OCI-LY3 (cell line): ENCODE data around the gene SREBF1.

Source experiments
- CTCF ChIP-seq: fragments of 200-600, 300-600 bp; sonication (generic); IDR thresholded peaks from 2 replicates; pipeline ENCODE4 v1.5.1; 2014; ENCODE audit warnings: antibody characterized with exemption, low read length, low read depth
- EZH2phosphoT487 ChIP-seq: fragments of 200-600 bp; shearing (Covaris generic); IDR thresholded peaks from 2 replicates; pipeline ENCODE4 v1.6.1; 2018; ENCODE audit warnings: antibody characterized with exemption, mixed run types, low read depth

- TF ChIP-seq CTCF: no peak
- TF ChIP-seq EZH2phosphoT487: no peak
Observed at GRCh38 chr17:17785407-17785806, 51.4 kb downstream of the SREBF1 start.
